Aorta (tissue), 5 donors: ENCODE measurements around the gene SLC29A3. TPM values are rescaled to one million over a fixed set of nuclear protein-coding genes. Genes with fewer than 3 reads are reported as not detected.
A peak's percentile ranks its signal among the peaks of the same experiment; 100 is the strongest.

Experiments used
- ATAC-seq: fragments of 200-7000 bp; cut with Tn5 transposase; one replicate; pipeline ENCODE4 v1.9.1; 2022; ENCODE audit warnings: moderate library complexity; ENCODE audit not compliant: low FRiP score
- DNase-seq, 2 donors: peaks; one replicate each; pipeline ENCODE4 v3.0.0-alpha.2; 2020
- H3K27ac ChIP-seq, 2 donors: one replicate each; pipeline ENCODE4 v1.5.1; 2013; ENCODE audit warnings: low read length in 2 of 2, mild to moderate bottlenecking in 2 of 2, moderate library complexity in 2 of 2, control low read depth in 1 of 2, inconsistent platforms in 1 of 2, low read depth in 1 of 2
- H3K27me3 ChIP-seq, 2 donors: one replicate each; pipeline ENCODE4 v1.6.1; 2013; ENCODE audit warnings: control low read depth in 1 of 2, low read length in 1 of 2, mild to moderate bottlenecking in 1 of 2, moderate library complexity in 1 of 2; ENCODE audit not compliant: insufficient read depth in 2 of 2, control insufficient read depth in 1 of 2
- H3K36me3 ChIP-seq, 2 donors: one replicate each; pipeline ENCODE4 v1.6.1; 2013; ENCODE audit warnings: control low read depth in 1 of 2, low read length in 1 of 2, mild to moderate bottlenecking in 1 of 2; ENCODE audit not compliant: insufficient read depth in 2 of 2, control insufficient read depth in 1 of 2
- H3K4me1 ChIP-seq, 2 donors: one replicate each; pipeline ENCODE4 v1.6.1; 2013; ENCODE audit warnings: low read length in 2 of 2, control low read depth in 1 of 2, mild to moderate bottlenecking in 1 of 2, moderate library complexity in 1 of 2; ENCODE audit not compliant: insufficient read depth in 2 of 2, control insufficient read depth in 1 of 2
- H3K4me3 ChIP-seq, 2 donors: one replicate each; pipeline ENCODE4 v1.5.1; 2013; ENCODE audit warnings: low read length in 2 of 2, control low read depth in 1 of 2, mild to moderate bottlenecking in 1 of 2
- H3K9me3 ChIP-seq: one replicate; pipeline ENCODE4 v1.6.1; 2013; ENCODE audit warnings: mild to moderate bottlenecking, low read length; ENCODE audit not compliant: control insufficient read depth
- WGBS, 2 donors: extraction: QIAGEN DNeasy Blood & Tissue Kit; methylation state at CpG; one replicate each; pipeline ENCODE4 v1.1.7; 2013; 5-methylcytosine and 5-hydroxymethylcytosine counted together
- intact Hi-C, 2 donors: fragments of 100-400 bp; cut with DNase I; formaldehyde crosslinking; loops; one replicate each; pipeline versions ENCODE4 v1.14.2 to v1.15.0; 2022
- polyA plus RNA-seq, 2 donors: library from polyadenylated mRNA; stranded (reverse); fragments of 200-250 nt; gene quantifications; one replicate each; pipeline ENCODE4 v1.2.3, GENCODE V29; 2013
- total RNA-seq, 2 donors: library from RNA; stranded (reverse); fragmentation: NEBNext Ultra II Directional; extraction: Animal tissue kit (Norgen Biotek cat#: 25700); gene quantifications; one replicate each; pipeline ENCODE4 v1.2.1, GENCODE V29; 2021
- donor health status: healthy with polysubstance abuse.
- donor health status: Bipolar disorder and iron deficiency.
- donor health status: DM: no; HTN: no; CAD: no.
- donor health status: DM: no; HTN: no; CAD: no.
- donor health status: DM: yes; HTN: yes; CAD: no.

The SLC29A3 gene
- total and polyA plus RNA-seq, 4 donors: 2.4 to 8.8 (median 4.4) TPM

- Histone ChIP-seq H3K27me3 (no peaks in the 10 kb centered on the region), H3K36me3 (no peaks in the 10 kb centered on the region), H3K9me3 (no peaks in the 10 kb centered on the region), H3K4me1 (no peaks in the 10 kb centered on the region), H3K27ac (no peak overlapping the region), H3K4me3 (no peak overlapping the region)
- intact Hi-C loops: no loop called here
- DNase-seq (no peak), ATAC-seq (no peak)
- 70 to 77% methylated on average over 2 of the region's 2 CpGs for WGBS, 2 donors
Observed at GRCh38 chr10:71368643-71369042, 49.6 kb downstream of the SLC29A3 start.

GRCh38 chr10:71369602-71370001, 50.5 kb downstream of the SLC29A3 start:
- no peak overlapping the region for H3K27ac ChIP-seq
- H3K4me1 ChIP-seq: no peaks in the 10 kb centered on the region
- intact Hi-C loops: loop anchor here in 1 of 2 donors (10.0 kb wide), 1 partner anchor 55 kb away; the partner anchor contains the start of gene SLC29A3
- H3K36me3 ChIP-seq: no peaks in the 10 kb centered on the region
- 50 to 71% methylated on average over 1 of the region's 1 CpG for WGBS, 2 donors
- H3K27me3 ChIP-seq: no peaks in the 10 kb centered on the region
- H3K9me3 ChIP-seq: no peaks in the 10 kb centered on the region
- H3K4me3 ChIP-seq: no peak overlapping the region
- ATAC-seq (no peak), DNase-seq (no peak)

GRCh38 chr10:71370031-71370430, 51.0 kb downstream of the SLC29A3 start:
- Histone ChIP-seq H3K36me3 (no peaks in the 10 kb centered on the region), H3K27ac (no peak overlapping the region), H3K9me3 (no peaks in the 10 kb centered on the region), H3K27me3 (no peaks in the 10 kb centered on the region), H3K4me1 (no peaks in the 10 kb centered on the region), H3K4me3 (no peak overlapping the region)
- WGBS, 2 donors: 83 to 88% methylated on average over 3 of the region's 3 CpGs
- intact Hi-C loops: loop anchor here in 1 of 2 donors (10.0 kb wide), 1 partner anchor 55 kb away; the partner anchor contains the start of gene SLC29A3
- DNase-seq (peak in 1 of 2 donors; percentile 37), ATAC-seq (no peak)

- no peaks in the 10 kb centered on the region for H3K4me1 ChIP-seq
Observed at GRCh38 chr10:71371750-71372166, 52.7 kb downstream of the SLC29A3 start.

GRCh38 chr10:71372882-71373495, 53.9 kb downstream of the SLC29A3 start:
- H3K27ac ChIP-seq: no peak overlapping the region
- DNase-seq (peak in 1 of 2 donors; percentile 57), ATAC-seq (no peak)
- intact Hi-C loops: loop anchor here in 1 of 2 donors (10.0 kb wide), 1 partner anchor 58 kb away; the partner anchor contains the start of gene SLC29A3
- no peak overlapping the region for H3K4me3 ChIP-seq
- H3K27me3 ChIP-seq: no peaks in the 10 kb centered on the region
- no peaks in the 10 kb centered on the region for H3K4me1 ChIP-seq
- H3K36me3 ChIP-seq: no peaks in the 10 kb centered on the region
- H3K9me3 ChIP-seq: no peaks in the 10 kb centered on the region
- WGBS, 2 donors: 57 to 69% methylated on average over 10 of the region's 10 CpGs

More at GRCh38 chr10:71371750-71372166, 52.7 kb downstream of the SLC29A3 start:
- no peak for ATAC-seq
- no peak overlapping the region for H3K4me3 ChIP-seq
- DNase-seq: peak in 1 of 2 donors; percentile 40
- no peak overlapping the region for H3K27ac ChIP-seq
- H3K36me3 ChIP-seq: no peaks in the 10 kb centered on the region
- intact Hi-C loops: loop anchor here in 1 of 2 donors (10.0 kb wide), 1 partner anchor 57 kb away; the partner anchor contains the start of gene SLC29A3
- WGBS, 2 donors: 67 to 68% methylated on average over 6 of the region's 6 CpGs
- H3K9me3 ChIP-seq: no peaks in the 10 kb centered on the region
- H3K27me3 ChIP-seq: no peaks in the 10 kb centered on the region

GRCh38 chr10:71374481-71375233, 55.6 kb downstream of the SLC29A3 start:
- Histone ChIP-seq H3K36me3 (no peaks in the 10 kb centered on the region), H3K27ac (no peak overlapping the region), H3K4me3 (no peak overlapping the region), H3K27me3 (no peaks in the 10 kb centered on the region), H3K4me1 (no peaks in the 10 kb centered on the region), H3K9me3 (no peaks in the 10 kb centered on the region)
- DNase-seq: peak in 1 of 2 donors; percentile 20
- no peak for ATAC-seq
- intact Hi-C loops: loop anchor here in 1 of 2 donors (10.0 kb wide), 1 partner anchor 60 kb away; the partner anchor contains the start of gene SLC29A3
- 75 to 86% methylated on average over 11 of the region's 11 CpGs for WGBS, 2 donors

GRCh38 chr10:71375952-71376351, 56.9 kb downstream of the SLC29A3 start:
- Histone ChIP-seq H3K4me3 (no peak overlapping the region), H3K4me1 (no peaks in the 10 kb centered on the region), H3K36me3 (no peaks in the 10 kb centered on the region), H3K9me3 (no peaks in the 10 kb centered on the region), H3K27ac (no peak overlapping the region), H3K27me3 (no peaks in the 10 kb centered on the region)
- WGBS, 2 donors: 61 to 63% methylated on average over 3 of the region's 3 CpGs
- ATAC-seq (no peak), DNase-seq (peak in 1 of 2 donors; percentile 16)
- intact Hi-C loops: loop anchor here in 1 of 2 donors (10.0 kb wide), 1 partner anchor 61 kb away; the partner anchor contains the start of gene SLC29A3

- no peak overlapping the region for H3K27ac ChIP-seq
- intact Hi-C loops: loop anchor here in 1 of 2 donors (10.0 kb wide), 1 partner anchor 64 kb away; the partner anchor contains the start of gene SLC29A3
- DNase-seq (peak in 1 of 2 donors; percentile 17), ATAC-seq (no peak)
- no peaks in the 10 kb centered on the region for H3K9me3 ChIP-seq
- H3K4me3 ChIP-seq: no peak overlapping the region
- WGBS, 2 donors: 78 to 81% methylated on average over 6 of the region's 6 CpGs
- no peaks in the 10 kb centered on the region for H3K36me3 ChIP-seq
- H3K4me1 ChIP-seq: no peaks in the 10 kb centered on the region
- H3K27me3 ChIP-seq: no peaks in the 10 kb centered on the region
Observed at GRCh38 chr10:71378336-71379117, 59.5 kb downstream of the SLC29A3 start.
